ENCODE measurements around the gene ZNF684.
"Not testable (repeated sequence)": the region's sequence is repeated elsewhere in the genome, so short reads cannot be mapped to it uniquely, and the experiment has no call there.

Gene ZNF684

GRCh38 chr1:40564506-40564905, 33.1 kb downstream of the ZNF684 start:
- in situ Hi-C loops (cut with MboI; ENCODE audit: low pct_unique_long_range_greater_than_20kb, low sequenced_read_pairs) = no loop called here
- no peak for DNase-seq

- in situ Hi-C loops (cut with MboI; ENCODE audit: low pct_unique_long_range_greater_than_20kb, low sequenced_read_pairs) = no loop called here
- no peak for DNase-seq
Measured at GRCh38 chr1:40564913-40565312, 33.5 kb downstream of the ZNF684 start.

GRCh38 chr1:40567825-40568224, 36.4 kb downstream of the ZNF684 start:
- in situ Hi-C loops (cut with MboI; ENCODE audit: low pct_unique_long_range_greater_than_20kb, low sequenced_read_pairs) = no loop called here
- DNase-seq = no peak

GRCh38 chr1:40574805-40575204, 43.4 kb downstream of the ZNF684 start:
- DNase-seq = peak; percentile 86
- in situ Hi-C loops (cut with MboI; ENCODE audit: low pct_unique_long_range_greater_than_20kb, low sequenced_read_pairs) = not testable (repeated sequence)

- no peak for DNase-seq
- in situ Hi-C loops (cut with MboI; ENCODE audit: low pct_unique_long_range_greater_than_20kb, low sequenced_read_pairs) = no loop called here
Measured at GRCh38 chr1:40575336-40575735, 43.9 kb downstream of the ZNF684 start.

DNA sequence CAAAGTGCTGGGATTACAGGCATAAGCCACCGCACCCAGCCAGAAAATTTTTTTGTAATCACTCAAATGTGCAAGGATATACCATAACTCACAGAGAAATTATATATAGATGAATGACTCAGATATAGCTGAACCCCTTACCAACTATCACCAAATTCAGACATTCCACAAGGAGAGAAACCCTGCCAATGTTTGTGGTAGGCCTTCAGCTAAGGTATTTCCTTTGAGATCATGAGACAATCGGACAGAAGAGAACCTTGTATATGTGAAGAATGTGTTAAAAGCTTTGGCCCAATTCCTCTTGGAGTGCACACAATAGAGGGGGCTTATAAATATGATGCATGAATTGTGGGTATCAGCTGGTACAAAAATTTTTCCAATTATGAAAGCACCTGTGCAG, 50.7 kb downstream of the ZNF684 start:
- in situ Hi-C loops (cut with MboI; ENCODE audit: low pct_unique_long_range_greater_than_20kb, low sequenced_read_pairs) = no loop called here
- DNase-seq = no peak

- DNase-seq = no peak
Measured at GRCh38 chr1:40583980-40584379, 52.5 kb downstream of the ZNF684 start.

GRCh38 chr1:40588586-40588985, 57.1 kb downstream of the ZNF684 start:
- no peak for DNase-seq
- in situ Hi-C loops (cut with MboI; ENCODE audit: low pct_unique_long_range_greater_than_20kb, low sequenced_read_pairs) = no loop called here

More at GRCh38 chr1:40583980-40584379, 52.5 kb downstream of the ZNF684 start:
- in situ Hi-C loops (cut with MboI; ENCODE audit: low pct_unique_long_range_greater_than_20kb, low sequenced_read_pairs) = no loop called here

- DNase-seq = peak; percentile 49
- in situ Hi-C loops (cut with MboI; ENCODE audit: low pct_unique_long_range_greater_than_20kb, low sequenced_read_pairs) = no loop called here
Measured at GRCh38 chr1:40592107-40592803, 60.8 kb downstream of the ZNF684 start.

DNA sequence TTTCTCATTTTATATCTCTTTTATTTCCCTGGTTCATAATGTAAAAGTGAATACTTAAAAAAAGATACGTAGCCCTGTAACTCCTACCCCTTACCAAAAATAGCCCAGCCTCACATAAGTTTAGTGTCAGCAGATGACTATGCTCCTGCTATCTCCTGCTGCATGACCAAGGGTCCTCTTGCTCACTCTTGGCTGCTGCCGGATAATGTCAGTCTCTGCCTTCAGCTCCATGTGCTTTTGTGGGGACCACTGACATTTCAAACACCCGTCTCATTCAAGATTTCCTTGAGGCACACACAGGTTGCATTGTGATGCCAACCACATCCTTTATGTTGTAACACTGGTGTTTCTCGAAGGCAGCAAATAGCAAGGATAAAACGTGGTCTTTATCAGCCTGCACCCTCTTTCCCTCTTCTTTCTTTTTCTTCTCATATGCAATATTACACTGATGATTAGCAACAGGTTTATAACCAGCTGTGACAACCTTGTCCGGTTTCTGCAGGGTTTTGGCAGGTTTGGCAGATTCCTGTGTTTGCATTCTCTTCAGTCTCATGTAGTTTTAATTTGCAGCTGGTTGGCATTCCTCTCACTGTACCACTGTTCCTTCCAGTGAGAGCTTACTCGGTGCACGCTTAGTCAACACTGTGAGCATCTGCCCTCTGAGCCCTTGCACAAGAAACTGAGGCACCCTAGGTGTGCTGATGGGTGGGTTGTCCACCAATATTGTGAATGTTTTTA, 62.2 kb downstream of the ZNF684 start:
- in situ Hi-C loops (cut with MboI; ENCODE audit: low pct_unique_long_range_greater_than_20kb, low sequenced_read_pairs) = no loop called here

DNA sequence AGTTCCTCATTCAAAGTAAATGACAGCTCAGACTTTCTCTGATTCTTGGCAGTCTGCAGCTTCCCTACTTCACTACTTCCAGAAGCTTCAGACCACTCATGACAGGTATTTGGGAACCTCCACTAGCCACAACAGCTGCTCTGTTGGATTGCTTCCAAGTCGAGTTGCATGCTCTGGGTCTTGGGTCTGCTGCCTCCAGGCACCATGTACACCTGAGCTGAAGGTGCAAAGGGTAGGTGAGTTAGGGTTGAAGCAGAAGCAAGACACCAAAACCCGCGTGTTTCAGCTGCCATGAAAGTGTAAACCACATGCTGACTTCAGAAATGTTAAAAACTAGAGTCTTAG, 62.7 kb downstream of the ZNF684 start:
- in situ Hi-C loops (cut with MboI; ENCODE audit: low pct_unique_long_range_greater_than_20kb, low sequenced_read_pairs) = no loop called here
- DNase-seq = no peak

More for the DNA sequence above, 62.2 kb downstream of the ZNF684 start:
- no peak for DNase-seq

DNA sequence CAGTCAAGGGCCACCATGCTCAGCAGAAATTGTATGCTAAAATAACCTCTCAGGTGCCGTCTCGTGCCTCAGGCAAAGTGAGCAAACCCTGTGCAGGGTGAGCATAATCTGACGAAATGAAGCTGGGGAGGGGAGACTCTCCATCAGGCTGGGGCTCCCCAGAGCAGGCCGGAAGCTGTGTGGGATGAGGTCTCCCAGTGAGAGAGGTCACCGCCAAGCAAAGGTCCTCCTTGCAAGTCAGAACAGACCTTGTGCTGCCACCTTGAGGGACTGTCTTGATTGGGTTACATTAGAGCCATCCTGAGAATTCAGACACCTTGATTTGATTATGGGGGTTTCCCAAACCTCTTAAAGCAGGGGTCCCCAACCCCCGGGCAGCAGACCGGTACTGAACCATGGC, 64.2 kb downstream of the ZNF684 start:
- DNase-seq = no peak
- in situ Hi-C loops (cut with MboI; ENCODE audit: low pct_unique_long_range_greater_than_20kb, low sequenced_read_pairs) = no loop called here
